ENCODE results near the gene ATCAY.

DNA sequence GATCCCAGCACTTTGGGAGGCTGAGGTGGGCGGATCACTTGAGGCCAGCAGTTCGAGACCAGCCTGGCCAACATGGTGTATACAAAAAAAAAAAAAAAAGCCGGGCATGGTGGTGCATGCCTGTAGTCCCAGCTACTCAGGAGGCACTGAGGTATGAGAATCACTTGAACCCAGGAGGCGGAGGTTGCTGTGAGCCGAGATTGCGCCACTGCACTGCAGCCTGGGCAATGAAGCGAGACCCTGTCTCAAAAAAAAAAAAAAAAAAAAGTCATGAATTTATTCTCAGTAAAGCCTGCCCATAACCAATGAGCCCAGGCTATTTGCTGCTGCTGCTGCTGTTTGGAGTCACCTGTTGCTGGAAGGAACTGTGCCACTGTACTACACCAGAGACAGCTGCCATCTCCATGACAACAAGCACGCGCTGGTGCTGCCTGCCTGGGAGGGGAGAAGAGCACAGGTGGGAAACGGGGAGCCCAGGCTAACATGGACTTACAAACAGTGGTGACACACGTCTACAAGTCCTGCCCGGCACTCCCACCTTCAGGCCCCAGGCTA is 23.0 kb upstream of the ATCAY start:
- no peak for TF ChIP-seq CTCF (IDR thresholded peaks at IDR 0.05)
- TF ChIP-seq POLR2A (IDR thresholded peaks at IDR 0.05) = no peak

Measured in testis (tissue), 2 donors.